ENCODE measurements around the gene LRP8.
"Not testable (repeated sequence)": the region's sequence is repeated elsewhere in the genome, so short reads cannot be mapped to it uniquely, and the experiment has no call there.

LRP8 gene

GRCh38 chr1:53206083-53206685 is 121.7 kb downstream of the LRP8 start:
- not testable (repeated sequence) for DNase-seq

DNA sequence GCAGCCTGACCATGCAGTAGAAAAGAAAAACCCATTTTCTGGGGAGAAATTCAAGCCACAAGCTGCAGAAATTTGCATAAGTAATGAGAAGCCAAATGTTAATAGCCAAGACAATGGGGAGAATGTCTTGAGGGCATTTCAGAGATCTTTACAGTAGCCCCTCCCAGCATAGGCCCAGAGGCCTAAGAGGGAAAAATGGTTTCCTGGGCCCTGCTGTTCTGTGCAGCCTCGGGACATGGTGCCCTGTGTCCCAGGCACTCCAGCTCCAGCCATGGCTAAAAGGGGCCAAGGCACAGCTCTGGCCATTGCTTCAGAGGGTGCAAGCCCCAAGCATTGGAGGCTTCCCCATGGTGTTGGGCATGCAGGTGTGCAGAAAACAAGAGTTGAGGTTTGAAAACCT is 122.4 kb downstream of the LRP8 start:
- not testable (repeated sequence) for DNase-seq

- DNase-seq = no peak
These were observed 124.4 kb downstream of the LRP8 start for GRCh38 chr1:53203466-53203865.

- no peak for DNase-seq
These were observed 129.6 kb downstream of the LRP8 start for GRCh38 chr1:53198241-53198651.

- no peak for DNase-seq
These were observed 130.3 kb downstream of the LRP8 start for GRCh38 chr1:53197291-53198200.

DNA sequence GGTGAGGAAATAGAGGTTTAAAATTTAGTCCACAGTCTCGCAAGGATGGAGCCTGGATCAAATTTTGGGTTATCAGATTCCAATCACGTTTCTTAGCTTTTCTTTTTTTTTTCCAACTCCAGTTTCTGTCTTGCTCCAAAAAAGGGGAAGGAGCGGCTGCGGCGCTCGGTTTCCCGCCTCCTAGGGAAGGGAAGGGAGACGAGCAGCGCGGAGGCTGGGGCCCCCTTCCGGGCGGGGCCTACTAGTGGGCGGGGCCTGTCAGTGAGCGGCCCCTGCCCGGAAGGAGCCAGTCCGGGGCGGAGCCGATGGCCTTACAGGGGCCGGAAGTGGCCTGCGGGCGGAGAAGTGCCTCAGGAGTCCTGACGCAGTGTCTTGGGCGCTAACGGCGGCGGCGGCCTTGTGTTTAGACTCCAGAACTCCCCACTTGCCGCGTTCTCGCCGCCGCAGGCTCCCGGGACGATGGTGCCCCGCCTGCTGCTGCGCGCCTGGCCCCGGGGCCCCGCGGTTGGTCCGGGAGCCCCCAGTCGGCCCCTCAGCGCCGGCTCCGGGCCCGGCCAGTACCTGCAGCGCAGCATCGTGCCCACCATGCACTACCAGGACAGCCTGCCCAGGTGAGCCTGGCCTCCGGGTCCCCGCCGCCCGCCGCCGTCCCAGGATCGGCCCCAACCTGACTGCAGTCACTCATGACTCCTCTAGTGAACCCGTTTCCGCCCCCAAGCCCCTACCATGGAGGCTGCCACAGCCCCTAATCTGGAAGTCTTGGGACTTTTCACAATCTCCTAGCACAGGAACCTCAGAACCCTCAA is 131.2 kb downstream of the LRP8 start, which contains the start of gene CPT2:
Gene CPT2, plus strand, starts transcription at position 340 of the 806 bp plus-strand sequence. Its CDS starts 120 bp downstream, at position 460.
- peak; percentile 90 for DNase-seq

DNA sequence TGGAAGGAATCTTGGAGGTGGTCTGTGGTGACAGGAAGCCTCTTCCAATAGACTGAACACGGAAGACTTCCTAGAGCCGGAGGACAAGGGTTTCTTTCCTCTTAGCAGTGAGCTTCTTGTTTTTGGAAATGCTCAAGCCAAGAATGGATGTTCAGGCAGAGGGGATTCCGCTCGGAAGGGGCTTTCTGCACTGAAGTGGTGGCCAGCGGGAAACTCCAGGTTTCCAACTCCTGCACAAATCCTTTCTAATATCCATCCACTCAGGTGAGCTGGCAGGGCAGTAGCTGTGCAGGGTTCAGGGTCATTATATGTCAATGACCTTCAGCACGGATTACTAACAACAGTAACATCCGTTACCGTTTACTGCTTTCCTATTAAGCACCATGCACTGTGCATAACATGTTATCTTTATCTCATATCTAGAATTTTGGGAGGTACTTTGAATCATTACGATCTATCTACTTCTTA is 131.8 kb downstream of the LRP8 start:
- DNase-seq = peak; percentile 8

- no peak for DNase-seq
These were observed 132.4 kb downstream of the LRP8 start for GRCh38 chr1:53195246-53196016.

Measured in CD4-positive, alpha-beta T cell treated with Interleukin-4 for 4 hours (primary cell).